Occipital lobe (tissue), 3 donors: ENCODE data around the gene VSTM2A. TPM values are rescaled to one million over a fixed set of nuclear protein-coding genes. Genes with fewer than 3 reads are reported as not detected.

ENCODE experiments used
- DNase-seq: peaks from one replicate; lab custom pipeline; 2025; lab: John Stamatoyannopoulos, UW
- small RNA-seq: library from RNA; depleted of rRNA; stranded (forward); fragments of <200 nt; gene quantifications from one replicate; pipeline ENCODE3, GENCODE V24; 2014
- total RNA-seq: library from RNA; depleted of rRNA; stranded (reverse); fragments of >200 nt; gene quantifications from one replicate; pipeline ENCODE4 v1.2.3, GENCODE V29; 2014

The VSTM2A gene
- total RNA-seq, 1 donor from 2014 or later: 58.6 TPM

DNA sequence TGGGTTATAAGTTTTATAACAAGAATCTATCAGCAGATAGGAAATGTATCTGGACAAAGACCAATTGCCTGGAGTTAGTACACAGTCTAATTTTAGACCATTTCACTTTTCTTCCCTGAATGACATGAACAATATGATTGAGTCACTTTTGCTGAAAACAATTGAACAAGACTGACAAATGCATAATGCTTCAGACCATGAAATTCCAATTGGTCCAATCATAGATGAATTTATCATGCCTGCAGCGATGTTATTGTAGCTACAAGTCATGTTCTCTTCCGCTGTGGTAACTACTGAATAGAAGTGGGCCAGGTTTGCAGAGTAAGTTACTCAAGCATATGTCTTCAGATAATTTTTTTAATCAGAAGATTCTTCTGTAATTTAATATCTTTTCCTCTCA is 73.4 kb downstream of the VSTM2A start:
- no peak for DNase-seq

Small RNAs within 50 kb of the gene (small RNA-seq; reads per million reads assigned to genes)
- gene RNU6-1125P: not detected

Other genes with a start within 250 kb of the VSTM2A start
- 124 TPM for gene SEC61G, start 216.8 kb downstream of the VSTM2A start, total RNA-seq